ENCODE results near the gene FRMPD2. TPM values are rescaled to one million over a fixed set of nuclear protein-coding genes. Genes with fewer than 3 reads are reported as not detected.

FRMPD2 gene
- total and polyA plus RNA-seq, 8 donors, result 0.06 to 3.2 (median 2.1) TPM

DNA sequence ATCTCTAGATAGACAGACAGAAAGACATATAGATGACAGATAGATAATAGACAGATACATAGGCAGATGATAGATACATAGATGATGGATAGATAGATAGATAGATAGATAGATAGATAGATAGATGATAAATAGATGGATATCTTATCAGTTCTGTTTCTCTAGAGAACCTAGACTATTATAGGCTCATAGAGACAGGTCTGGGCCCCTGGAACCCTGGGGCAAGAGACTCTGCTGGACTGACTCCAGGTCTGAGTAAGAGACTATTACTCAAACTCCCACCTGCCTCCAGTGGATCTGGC is 58.3 kb downstream of the FRMPD2 start:
- DNase-seq (no peak), ATAC-seq (no peak)
- Histone ChIP-seq H3K27ac (no peak overlapping the region), H3K9me3 (peaks cover 0 to 2% of the 10 kb centered on the region in 2 donors), H3K4me1 (no peaks in the 10 kb centered on the region), H3K4me3 (no peak overlapping the region), H3K27me3 (no peaks in the 10 kb centered on the region), H3K36me3 (no peaks in the 10 kb centered on the region)
- intact Hi-C loops (cut with DNase I), result no loop called here
- TF ChIP-seq, protein P1, sequence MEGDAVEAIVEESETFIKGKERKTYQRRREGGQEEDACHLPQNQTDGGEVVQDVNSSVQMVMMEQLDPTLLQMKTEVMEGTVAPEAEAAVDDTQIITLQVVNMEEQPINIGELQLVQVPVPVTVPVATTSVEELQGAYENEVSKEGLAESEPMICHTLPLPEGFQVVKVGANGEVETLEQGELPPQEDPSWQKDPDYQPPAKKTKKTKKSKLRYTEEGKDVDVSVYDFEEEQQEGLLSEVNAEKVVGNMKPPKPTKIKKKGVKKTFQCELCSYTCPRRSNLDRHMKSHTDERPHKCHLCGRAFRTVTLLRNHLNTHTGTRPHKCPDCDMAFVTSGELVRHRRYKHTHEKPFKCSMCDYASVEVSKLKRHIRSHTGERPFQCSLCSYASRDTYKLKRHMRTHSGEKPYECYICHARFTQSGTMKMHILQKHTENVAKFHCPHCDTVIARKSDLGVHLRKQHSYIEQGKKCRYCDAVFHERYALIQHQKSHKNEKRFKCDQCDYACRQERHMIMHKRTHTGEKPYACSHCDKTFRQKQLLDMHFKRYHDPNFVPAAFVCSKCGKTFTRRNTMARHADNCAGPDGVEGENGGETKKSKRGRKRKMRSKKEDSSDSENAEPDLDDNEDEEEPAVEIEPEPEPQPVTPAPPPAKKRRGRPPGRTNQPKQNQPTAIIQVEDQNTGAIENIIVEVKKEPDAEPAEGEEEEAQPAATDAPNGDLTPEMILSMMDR (IDR thresholded peaks at IDR 0.05), result no peak

DNA sequence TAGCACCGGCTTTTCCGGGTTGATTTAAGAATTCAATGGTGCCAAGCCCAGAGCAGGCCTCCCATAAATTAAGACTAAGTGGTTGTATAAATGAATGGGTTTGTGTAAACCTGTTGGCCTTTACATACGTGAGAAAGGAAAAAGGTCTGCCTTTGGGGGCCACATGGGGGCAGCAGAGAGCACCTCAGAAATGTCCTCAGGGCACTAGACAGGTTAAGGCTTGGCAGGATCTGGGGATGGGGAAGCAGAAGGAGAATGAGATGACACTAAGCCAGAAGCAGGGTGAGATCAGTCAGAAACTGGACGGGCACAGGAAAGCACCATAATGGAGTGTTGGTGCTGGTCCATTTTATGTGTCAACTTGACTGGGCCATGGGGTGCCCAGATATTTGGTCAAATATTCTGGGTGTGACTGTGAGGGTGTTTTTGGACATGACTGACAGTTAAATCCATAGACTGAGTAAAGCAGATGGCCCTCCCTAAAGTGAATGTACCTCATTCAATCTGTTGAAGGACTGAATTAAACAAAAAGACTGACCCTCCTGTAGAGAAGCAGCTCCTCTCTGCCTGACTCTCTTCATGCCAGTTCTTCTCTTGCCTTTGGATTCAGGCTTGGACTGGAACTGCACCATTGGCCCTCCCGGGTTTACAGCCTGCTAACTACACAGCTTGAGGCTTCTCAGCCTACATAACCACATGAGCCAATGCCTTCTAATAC is 58.9 kb downstream of the FRMPD2 start:
- H3K27me3 ChIP-seq, result no peaks in the 10 kb centered on the region
- intact Hi-C loops (cut with DNase I), result no loop called here
- TF ChIP-seq, protein P1 (IDR thresholded peaks at IDR 0.05), result peak; percentile 47 to 52
- H3K9me3 ChIP-seq, result peaks cover 0 to 2% of the 10 kb centered on the region in 2 donors
- ATAC-seq, result peak; percentile 87
- no peaks in the 10 kb centered on the region for H3K36me3 ChIP-seq
- H3K27ac ChIP-seq, result no peak overlapping the region
- no peak overlapping the region for H3K4me3 ChIP-seq
- no peaks in the 10 kb centered on the region for H3K4me1 ChIP-seq
- DNase-seq, result peak in 1 of 4 donors; percentile 23

DNA sequence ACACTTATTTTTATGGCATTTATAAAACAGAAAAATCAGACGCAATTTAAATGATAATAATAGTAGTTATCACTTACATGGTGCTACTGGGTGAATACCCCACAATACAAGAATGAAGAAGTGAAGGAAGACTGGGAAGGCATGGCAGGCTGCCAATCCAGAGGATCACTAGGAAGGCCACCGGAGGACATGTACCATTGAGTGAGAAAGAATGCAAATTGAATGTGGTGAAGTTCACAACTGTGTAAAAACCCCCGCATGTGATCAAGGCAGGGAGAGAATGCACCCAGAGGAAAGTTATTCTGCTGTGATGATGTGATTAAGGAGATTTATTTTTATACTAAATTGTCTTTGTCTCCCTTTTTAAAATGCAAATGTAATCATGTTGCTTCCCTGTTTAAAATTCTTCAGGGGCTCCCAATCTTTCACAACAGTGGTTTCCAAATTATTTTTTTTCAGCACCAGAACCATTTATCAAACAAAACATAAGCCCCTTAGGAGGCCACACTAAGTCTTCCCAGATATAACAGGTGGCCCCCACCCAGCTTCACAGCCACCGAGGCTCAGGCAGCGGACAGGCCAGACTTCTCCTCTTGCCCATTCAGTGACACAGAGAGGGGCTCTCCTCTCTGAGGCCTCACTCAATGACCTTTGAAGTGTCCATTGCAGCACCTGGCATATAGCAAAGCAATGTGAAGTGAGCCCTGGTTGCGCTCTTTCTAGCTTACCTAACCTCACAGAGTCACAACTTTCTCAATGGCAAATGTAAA is 59.6 kb downstream of the FRMPD2 start:
- Histone ChIP-seq H3K9me3 (peaks cover 0 to 2% of the 10 kb centered on the region in 2 donors), H3K36me3 (no peaks in the 10 kb centered on the region), H3K27ac (no peak overlapping the region), H3K4me3 (no peak overlapping the region), H3K27me3 (no peaks in the 10 kb centered on the region), H3K4me1 (no peaks in the 10 kb centered on the region)
- DNase-seq (no peak), ATAC-seq (no peak)
- intact Hi-C loops (cut with DNase I), result no loop called here
- TF ChIP-seq, protein P1 (IDR thresholded peaks at IDR 0.05), result no peak

DNA sequence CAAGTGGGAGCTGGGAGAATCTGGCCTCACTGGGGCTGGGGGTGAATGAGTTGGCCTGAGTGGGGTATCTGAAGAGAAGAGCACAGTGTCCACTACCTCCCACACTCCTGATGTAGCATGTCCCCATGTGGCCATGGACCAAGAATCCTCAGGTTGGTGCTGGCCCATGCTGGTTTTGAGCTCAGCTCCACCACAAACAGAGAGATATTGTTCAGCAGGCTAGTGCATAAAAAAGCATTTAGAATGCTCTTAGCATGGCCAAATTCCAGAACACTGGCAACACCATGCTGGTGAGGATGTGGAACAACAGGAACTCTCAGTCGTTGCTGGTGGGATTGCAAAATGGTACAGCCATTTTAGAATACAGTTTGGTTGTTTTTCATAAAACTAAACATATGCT is 61.4 kb downstream of the FRMPD2 start:
- Histone ChIP-seq H3K9me3 (peaks cover 0 to 2% of the 10 kb centered on the region in 2 donors), H3K27ac (no peak overlapping the region), H3K27me3 (no peaks in the 10 kb centered on the region), H3K4me1 (no peaks in the 10 kb centered on the region), H3K36me3 (no peaks in the 10 kb centered on the region), H3K4me3 (no peak overlapping the region)
- ATAC-seq, result no peak
- intact Hi-C loops (cut with DNase I), result no loop called here
- TF ChIP-seq, protein P1 (IDR thresholded peaks at IDR 0.05), result no peak
- DNase-seq, result no peak

DNA sequence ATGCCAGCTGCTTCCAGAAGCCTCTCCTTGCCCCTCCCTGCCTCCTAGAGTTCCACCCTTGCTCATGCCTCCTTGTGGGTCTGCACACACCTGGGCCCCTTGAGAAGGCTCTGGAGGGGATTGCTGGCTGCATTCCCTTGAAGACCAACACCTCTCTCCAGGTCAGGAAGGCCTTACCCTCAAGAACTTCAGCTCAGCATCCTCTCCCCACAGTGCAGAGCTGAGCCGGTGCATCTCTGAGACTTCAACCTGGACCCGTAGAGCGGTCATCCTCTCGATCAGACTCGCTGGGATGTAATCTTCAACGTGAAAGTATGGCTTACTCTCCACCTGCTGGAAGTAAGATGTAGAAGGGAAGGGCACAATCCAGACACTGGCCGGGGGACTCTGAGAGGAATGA is 62.7 kb downstream of the FRMPD2 start:
- no peak overlapping the region for H3K27ac ChIP-seq
- H3K4me1 ChIP-seq, result no peaks in the 10 kb centered on the region
- no peak for DNase-seq
- peaks cover 0 to 2% of the 10 kb centered on the region in 2 donors for H3K9me3 ChIP-seq
- no peaks in the 10 kb centered on the region for H3K36me3 ChIP-seq
- TF ChIP-seq, protein P1 (IDR thresholded peaks at IDR 0.05), result no peak
- no peak for ATAC-seq
- no peaks in the 10 kb centered on the region for H3K27me3 ChIP-seq
- no peak overlapping the region for H3K4me3 ChIP-seq
- intact Hi-C loops (cut with DNase I), result no loop called here

Measured in left lung (tissue), 10 donors.